HepG2 (cell line): Measurements from ENCODE around the gene SH2D6. TPM values are rescaled to one million over a fixed set of nuclear protein-coding genes. Genes with fewer than 3 reads are reported as not detected.

Experiments used
- ARID5B ChIP-seq: IDR thresholded peaks from 2 replicates; pipeline ENCODE4 v1.4.0; 2020; ENCODE audit warnings: mild to moderate bottlenecking, missing genetic modification reagents
- CTCF ChIP-seq: sonication (generic); formaldehyde crosslinking; IDR thresholded peaks from 2 replicates; pipeline ENCODE4 v1.5.0; 2020; ENCODE audit warnings: mild to moderate bottlenecking, missing genetic modification reagents, moderate library complexity
- DNMT1 ChIP-seq: sonication (generic); formaldehyde crosslinking; IDR thresholded peaks from 2 replicates; pipeline ENCODE4 v1.5.1; 2020; ENCODE audit warnings: mild to moderate bottlenecking, missing genetic modification reagents
- GABPA ChIP-seq, 2 experiments: IDR thresholded peaks; 2 replicates each; pipeline ENCODE4 v1.6.1; 2011 to 2016; ENCODE audit warnings: low read depth in 2 of 2, low read length in 1 of 2, missing biosample characterization in 1 of 2, missing genetic modification characterization in 1 of 2
- IKZF1 ChIP-seq: fragments of 450-650 bp; IDR thresholded peaks from 2 replicates; pipeline ENCODE4 v1.7.1; 2016
- JDP2 ChIP-seq: sonication (generic); formaldehyde crosslinking; IDR thresholded peaks from 2 replicates; pipeline ENCODE4 v1.8.1; 2022; ENCODE audit warnings: missing genetic modification reagents, borderline replicate concordance
- KMT2A ChIP-seq: sonication (generic); formaldehyde crosslinking; IDR thresholded peaks from 2 replicates; pipeline ENCODE4 v1.4.0; 2020; ENCODE audit warnings: missing genetic modification reagents
- LRRFIP1 ChIP-seq: sonication (generic); formaldehyde crosslinking; conservative IDR thresholded peaks from 2 replicates; pipeline ENCODE4 v1.4.0; 2020; ENCODE audit warnings: missing genetic modification reagents
- NKX3-1 ChIP-seq: sonication (generic); formaldehyde crosslinking; IDR thresholded peaks from 2 replicates; pipeline ENCODE4 v1.5.0; 2020; ENCODE audit warnings: missing genetic modification reagents
- NR1H2 ChIP-seq: sonication (generic); formaldehyde crosslinking; IDR thresholded peaks from 2 replicates; pipeline ENCODE4 v1.8.1; 2022; ENCODE audit warnings: low read depth, missing genetic modification reagents, borderline replicate concordance
- SIX4 ChIP-seq: sonication (generic); formaldehyde crosslinking; IDR thresholded peaks from 2 replicates; pipeline ENCODE4 v1.4.0; 2020; ENCODE audit warnings: missing genetic modification reagents
- SMAD3 ChIP-seq: sonication (generic); formaldehyde crosslinking; IDR thresholded peaks from 2 replicates; pipeline ENCODE4 v1.4.0; 2020; ENCODE audit warnings: missing genetic modification reagents
- SOX5 ChIP-seq: IDR thresholded peaks from 2 replicates; pipeline ENCODE4 v1.6.1; 2016; ENCODE audit warnings: borderline replicate concordance
- ZEB1 ChIP-seq: IDR thresholded peaks from 2 replicates; pipeline ENCODE4 v1.6.1; 2012; ENCODE audit warnings: mild to moderate bottlenecking, low read depth, inconsistent platforms; ENCODE audit not compliant: insufficient replicate concordance
- ZHX1 ChIP-seq: sonication (generic); formaldehyde crosslinking; IDR thresholded peaks from 2 replicates; pipeline ENCODE4 v1.8.1; 2022; ENCODE audit warnings: low read depth, mild to moderate bottlenecking, missing genetic modification reagents
- ZNF136 ChIP-seq: sonication (generic); formaldehyde crosslinking; IDR thresholded peaks from 2 replicates; pipeline ENCODE4 v1.8.1; 2022; ENCODE audit warnings: low read depth, mild to moderate bottlenecking, moderate library complexity, missing genetic modification reagents
- ZNF614 ChIP-seq: IDR thresholded peaks from 2 replicates; pipeline ENCODE4 v1.6.1; 2018; ENCODE audit warnings: missing biosample characterization, missing genetic modification reagents, inconsistent platforms, borderline replicate concordance
- ZNF652 ChIP-seq: IDR thresholded peaks from 2 replicates; pipeline ENCODE4 v1.6.1; 2016; ENCODE audit warnings: low read depth, borderline replicate concordance
- polyA plus RNA-seq, 8 experiments: library from polyadenylated mRNA; depleted of rRNA in 3 of 8; stranded (reverse) in 7 of 8; unstranded in 1 of 8; fragments of >200 nt; fragmentation: Illumina TruSeq in 4 of 8; extraction: Trizol in 4 of 8; gene quantifications; 2 replicates each; pipeline versions ENCODE4 v1.2.1 to v1.2.3, GENCODE V29; 2011 to 2016; ENCODE audit warnings: low read depth in 4 of 8, missing spikeins in 1 of 8, mixed read lengths in 1 of 8; ENCODE audit not compliant: insufficient read depth in 1 of 8
- total RNA-seq, 5 experiments: library from RNA; depleted of rRNA; stranded (reverse); fragments of >200 nt; fragmentation: Illumina TruSeq; extraction: Trizol; gene quantifications; 2 replicates each; pipeline ENCODE4 v1.2.3, GENCODE V29; 2016; ENCODE audit warnings: low read depth in 1 of 5

SH2D6 gene
- total and polyA plus RNA-seq, 2 of the 13 experiments (the other 11 are each of a cell fraction or from before 2014, with no cell fraction given): 0.11 to 0.26 TPM

GRCh38 chr2:85420536-85421259, 2.2 kb downstream of the SH2D6 start (continued):
- peak; percentile 100; the same call in 1 of the 2 replicates for TF ChIP-seq CTCF
- TF ChIP-seq KMT2A (CRISPR knock-in tag): no peak; the same call in 1 of the 2 replicates
- TF ChIP-seq SMAD3 (CRISPR knock-in tag): peak; percentile 96
- TF ChIP-seq SOX5: peak; percentile 69; the same call in 1 of the 2 replicates
- TF ChIP-seq ZNF652 (CRISPR knock-in tag): peak; percentile 38; the same call in 1 of the 2 replicates
- TF ChIP-seq GABPA (IDR thresholded peaks at IDR 0.05; ENCODE audit: low read depth, low read length): no peak
- peak; percentile 3; the same call in 1 of the 2 replicates for TF ChIP-seq GABPA (CRISPR knock-in tag; IDR thresholded peaks at IDR 0.05; ENCODE audit: low read depth)
- TF ChIP-seq ZEB1: no peak
- no peak for TF ChIP-seq NR1H2 (CRISPR knock-in tag)
- TF ChIP-seq ZHX1 (CRISPR knock-in tag): 0 out of 2 replicates have a peak, but pooled peaks have one; percentile 26
- TF ChIP-seq NKX3-1 (CRISPR knock-in tag): no peak
- peak; percentile 58 for TF ChIP-seq ARID5B (CRISPR knock-in tag)
- TF ChIP-seq IKZF1: no peak
- no peak for TF ChIP-seq JDP2 (CRISPR knock-in tag)
- TF ChIP-seq SIX4: peak; percentile 53
- peak; percentile 15; the same call in 1 of the 2 replicates for TF ChIP-seq ZNF614 (CRISPR knock-in tag)
- TF ChIP-seq DNMT1 (CRISPR knock-in tag): no peak
- 0 out of 2 replicates have a peak, but pooled peaks have one; percentile 2 for TF ChIP-seq ZNF136 (CRISPR knock-in tag)
- no peak for TF ChIP-seq LRRFIP1 (CRISPR knock-in tag)
